Activated naive CD8-positive, alpha-beta T cell treated with anti-CD3 and anti-CD28 coated beads for 36 hours (primary cell): ENCODE measurements around the gene SMIM23. TPM values are rescaled to one million over a fixed set of nuclear protein-coding genes. Genes with fewer than 3 reads are reported as not detected.

Experiments used
- DNase-seq: peaks from one replicate; pipeline ENCODE4 v3.0.0; 2021
- H3K27ac Mint-ChIP-seq: one replicate; pipeline ENCODE4 v1.8.0; 2022; ENCODE audit warnings: mild to moderate bottlenecking, moderate library complexity, mixed read lengths
- H3K27me3 Mint-ChIP-seq: one replicate; pipeline ENCODE4 v1.8.0; 2022; ENCODE audit warnings: mild to moderate bottlenecking, mixed read lengths
- H3K36me3 Mint-ChIP-seq: one replicate; pipeline ENCODE4 v1.8.0; 2021; ENCODE audit warnings: mild to moderate bottlenecking, mixed read lengths
- H3K4me1 Mint-ChIP-seq: one replicate; pipeline ENCODE4 v1.8.0; 2021; ENCODE audit warnings: mixed read lengths
- H3K4me3 Mint-ChIP-seq: one replicate; pipeline ENCODE4 v1.8.0; 2022; ENCODE audit warnings: mild to moderate bottlenecking, moderate library complexity, mixed read lengths
- H3K9me3 Mint-ChIP-seq: one replicate; pipeline ENCODE4 v1.8.0; 2022; ENCODE audit warnings: mixed read lengths
- total RNA-seq, 2 experiments: library from RNA; stranded (reverse); gene quantifications; one replicate each; pipeline ENCODE4 v1.2.3, GENCODE V29; 2021

The SMIM23 gene
- total RNA-seq, 2 experiments from 2014 or later, result not detected

- Mint-ChIP-seq H3K36me3 (no peaks in the 10 kb centered on the region), H3K9me3 (no peaks in the 10 kb centered on the region), H3K27me3 (no peaks in the 10 kb centered on the region), H3K4me1 (no peaks in the 10 kb centered on the region), H3K27ac (no peak overlapping the region), H3K4me3 (no peak overlapping the region)
- DNase-seq, result no peak
These were observed 35.7 kb downstream of the SMIM23 start for GRCh38 chr5:171821286-171821685.

- Mint-ChIP-seq H3K27me3 (no peaks in the 10 kb centered on the region), H3K36me3 (no peaks in the 10 kb centered on the region), H3K9me3 (no peaks in the 10 kb centered on the region), H3K4me1 (no peaks in the 10 kb centered on the region), H3K4me3 (no peak overlapping the region), H3K27ac (no peak overlapping the region)
- no peak for DNase-seq
These were observed 37.7 kb downstream of the SMIM23 start for GRCh38 chr5:171823269-171823668.

- peaks cover 2% of the 10 kb centered on the region for H3K9me3 Mint-ChIP-seq
These were observed 39.4 kb downstream of the SMIM23 start for GRCh38 chr5:171825051-171825450.

GRCh38 chr5:171826132-171826531 is 40.5 kb downstream of the SMIM23 start:
- Mint-ChIP-seq H3K4me3 (no peak overlapping the region), H3K27me3 (no peaks in the 10 kb centered on the region), H3K36me3 (no peaks in the 10 kb centered on the region), H3K4me1 (no peaks in the 10 kb centered on the region), H3K9me3 (peaks cover 5% of the 10 kb centered on the region), H3K27ac (no peak overlapping the region)
- DNase-seq, result no peak

More at GRCh38 chr5:171825051-171825450, 39.4 kb downstream of the SMIM23 start:
- no peak for DNase-seq
- Mint-ChIP-seq H3K27ac (no peak overlapping the region), H3K27me3 (no peaks in the 10 kb centered on the region), H3K36me3 (no peaks in the 10 kb centered on the region), H3K4me1 (no peaks in the 10 kb centered on the region), H3K4me3 (no peak overlapping the region)

GRCh38 chr5:171827162-171827561 is 41.5 kb downstream of the SMIM23 start:
- Mint-ChIP-seq H3K9me3 (peaks cover 13% of the 10 kb centered on the region), H3K36me3 (peaks cover 3% of the 10 kb centered on the region), H3K4me3 (no peak overlapping the region)

GRCh38 chr5:171830686-171831085 is 45.1 kb downstream of the SMIM23 start:
- Mint-ChIP-seq H3K27ac (no peak overlapping the region), H3K4me1 (no peaks in the 10 kb centered on the region), H3K36me3 (peaks cover 27% of the 10 kb centered on the region), H3K4me3 (no peak overlapping the region), H3K9me3 (peaks cover 20% of the 10 kb centered on the region), H3K27me3 (no peaks in the 10 kb centered on the region)
- DNase-seq, result no peak

More at GRCh38 chr5:171827162-171827561, 41.5 kb downstream of the SMIM23 start:
- no peaks in the 10 kb centered on the region for H3K4me1 Mint-ChIP-seq
- H3K27me3 Mint-ChIP-seq, result no peaks in the 10 kb centered on the region
- H3K27ac Mint-ChIP-seq, result no peak overlapping the region
- DNase-seq, result no peak

- peaks cover 27% of the 10 kb centered on the region for H3K36me3 Mint-ChIP-seq
- peaks cover 20% of the 10 kb centered on the region for H3K9me3 Mint-ChIP-seq
- no peaks in the 10 kb centered on the region for H3K4me1 Mint-ChIP-seq
- H3K4me3 Mint-ChIP-seq, result no peak overlapping the region
- no peaks in the 10 kb centered on the region for H3K27me3 Mint-ChIP-seq
- H3K27ac Mint-ChIP-seq, result no peak overlapping the region
- DNase-seq, result no peak
These were observed 47.2 kb downstream of the SMIM23 start for GRCh38 chr5:171832775-171833174.

GRCh38 chr5:171834461-171834860 is 48.8 kb downstream of the SMIM23 start:
- Mint-ChIP-seq H3K4me1 (no peaks in the 10 kb centered on the region), H3K27me3 (no peaks in the 10 kb centered on the region), H3K27ac (no peak overlapping the region), H3K36me3 (peaks cover 27% of the 10 kb centered on the region), H3K9me3 (peaks cover 20% of the 10 kb centered on the region), H3K4me3 (no peak overlapping the region)
- no peak for DNase-seq

- Mint-ChIP-seq H3K4me1 (no peaks in the 10 kb centered on the region), H3K9me3 (peaks cover 18% of the 10 kb centered on the region), H3K27me3 (no peaks in the 10 kb centered on the region), H3K36me3 (peaks cover 27% of the 10 kb centered on the region), H3K4me3 (no peak overlapping the region), H3K27ac (no peak overlapping the region)
- no peak for DNase-seq
These were observed 49.4 kb downstream of the SMIM23 start for GRCh38 chr5:171835066-171835465.

- no peak for DNase-seq
- Mint-ChIP-seq H3K9me3 (peaks cover 7% of the 10 kb centered on the region), H3K27me3 (no peaks in the 10 kb centered on the region), H3K4me1 (peaks cover 2% of the 10 kb centered on the region), H3K4me3 (no peak overlapping the region), H3K36me3 (peaks cover 31% of the 10 kb centered on the region), H3K27ac (no peak overlapping the region)
These were observed 51.9 kb downstream of the SMIM23 start for GRCh38 chr5:171837522-171837921.

- Mint-ChIP-seq H3K27ac (no peak overlapping the region), H3K4me3 (no peak overlapping the region), H3K27me3 (no peaks in the 10 kb centered on the region), H3K9me3 (peaks cover 4% of the 10 kb centered on the region), H3K36me3 (peaks cover 26% of the 10 kb centered on the region), H3K4me1 (peaks cover 2% of the 10 kb centered on the region)
- DNase-seq, result no peak
These were observed 52.4 kb downstream of the SMIM23 start for GRCh38 chr5:171838066-171838465.

- Mint-ChIP-seq H3K27ac (no peak overlapping the region), H3K4me1 (peaks cover 2% of the 10 kb centered on the region), H3K4me3 (no peak overlapping the region), H3K9me3 (no peaks in the 10 kb centered on the region), H3K36me3 (peaks cover 17% of the 10 kb centered on the region), H3K27me3 (no peaks in the 10 kb centered on the region)
- DNase-seq, result no peak
These were observed 53.5 kb downstream of the SMIM23 start for GRCh38 chr5:171839112-171839511.

GRCh38 chr5:171840066-171840465 is 54.4 kb downstream of the SMIM23 start:
- DNase-seq, result no peak
- Mint-ChIP-seq H3K36me3 (peaks cover 10% of the 10 kb centered on the region), H3K27me3 (no peaks in the 10 kb centered on the region), H3K27ac (no peak overlapping the region), H3K4me3 (no peak overlapping the region), H3K4me1 (peaks cover 2% of the 10 kb centered on the region), H3K9me3 (no peaks in the 10 kb centered on the region)

Other genes with a start within 250 kb of the SMIM23 start
- 10 to 100 TPM; 55.1 to 60.8 TPM for gene FBXW11, start 220.8 kb downstream of the SMIM23 start, total RNA-seq